MM.1S (cell line): Measurements from ENCODE around the gene EID2.

Experiments
- EZH2 ChIP-seq: fragments of 300-600 bp; sonication (generic); optimal IDR thresholded peaks from 2 replicates; pipeline ENCODE3; 2017; ENCODE audit warnings: low read depth, mild to moderate bottlenecking, antibody characterized with exemption, low read length, mixed read lengths
- TF ChIP-seq, protein P1 (sequence below): fragments of 300-600 bp; sonication (generic); IDR thresholded peaks from 2 replicates; pipeline ENCODE4 v1.5.1; 2016; ENCODE audit warnings: antibody characterized with exemption, low read length, mixed read lengths

DNA sequence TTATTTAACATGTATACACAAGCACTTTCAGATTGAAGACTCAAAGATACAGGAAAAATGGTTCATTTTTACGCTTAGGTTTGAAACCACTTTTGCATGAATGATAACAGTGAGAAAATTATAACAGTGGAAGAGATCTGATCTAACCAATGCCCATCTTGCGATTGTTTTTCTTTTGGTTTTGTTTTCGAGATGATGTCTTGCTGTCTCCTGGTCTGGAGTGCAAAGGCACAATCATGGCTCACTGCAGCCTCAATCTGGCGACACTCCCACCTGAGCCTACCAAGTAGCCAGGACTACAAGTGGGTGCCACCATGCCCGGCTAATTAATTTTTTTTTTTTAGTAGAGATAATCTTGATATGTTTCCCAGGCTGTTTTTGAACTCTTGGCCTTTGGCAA, 10.2 kb upstream of the EID2 start:
- TF ChIP-seq, protein P1, sequence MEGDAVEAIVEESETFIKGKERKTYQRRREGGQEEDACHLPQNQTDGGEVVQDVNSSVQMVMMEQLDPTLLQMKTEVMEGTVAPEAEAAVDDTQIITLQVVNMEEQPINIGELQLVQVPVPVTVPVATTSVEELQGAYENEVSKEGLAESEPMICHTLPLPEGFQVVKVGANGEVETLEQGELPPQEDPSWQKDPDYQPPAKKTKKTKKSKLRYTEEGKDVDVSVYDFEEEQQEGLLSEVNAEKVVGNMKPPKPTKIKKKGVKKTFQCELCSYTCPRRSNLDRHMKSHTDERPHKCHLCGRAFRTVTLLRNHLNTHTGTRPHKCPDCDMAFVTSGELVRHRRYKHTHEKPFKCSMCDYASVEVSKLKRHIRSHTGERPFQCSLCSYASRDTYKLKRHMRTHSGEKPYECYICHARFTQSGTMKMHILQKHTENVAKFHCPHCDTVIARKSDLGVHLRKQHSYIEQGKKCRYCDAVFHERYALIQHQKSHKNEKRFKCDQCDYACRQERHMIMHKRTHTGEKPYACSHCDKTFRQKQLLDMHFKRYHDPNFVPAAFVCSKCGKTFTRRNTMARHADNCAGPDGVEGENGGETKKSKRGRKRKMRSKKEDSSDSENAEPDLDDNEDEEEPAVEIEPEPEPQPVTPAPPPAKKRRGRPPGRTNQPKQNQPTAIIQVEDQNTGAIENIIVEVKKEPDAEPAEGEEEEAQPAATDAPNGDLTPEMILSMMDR, result no peak
- TF ChIP-seq EZH2, result no peak
